IgD-negative memory B cell (primary cell): ENCODE measurements around the gene PHLDA2. TPM values are rescaled to one million over a fixed set of nuclear protein-coding genes. Genes with fewer than 3 reads are reported as not detected.
"Not testable (repeated sequence)": the region's sequence is repeated elsewhere in the genome, so short reads cannot be mapped to it uniquely, and the experiment has no call there.

Experiments used
- H3K27ac Mint-ChIP-seq, 3 donors: one replicate each; pipeline ENCODE4 v1.8.0; 2020 to 2022; ENCODE audit warnings: mild to moderate bottlenecking in 3 of 3, mixed read lengths in 3 of 3, moderate library complexity in 1 of 3
- H3K27me3 Mint-ChIP-seq: one replicate; pipeline ENCODE4 v1.8.0; 2021; ENCODE audit warnings: mixed read lengths
- H3K36me3 Mint-ChIP-seq: one replicate; pipeline ENCODE4 v1.8.0; 2020; ENCODE audit warnings: mild to moderate bottlenecking, mixed read lengths
- H3K4me1 Mint-ChIP-seq, 3 donors: one replicate each; pipeline ENCODE4 v1.8.0; 2020 to 2022; ENCODE audit warnings: mixed read lengths in 3 of 3, mild to moderate bottlenecking in 1 of 3
- H3K4me3 Mint-ChIP-seq, 4 donors: one replicate each; pipeline ENCODE4 v1.8.0; 2020 to 2022; ENCODE audit warnings: mild to moderate bottlenecking in 4 of 4, mixed read lengths in 4 of 4, moderate library complexity in 3 of 4
- H3K9me3 Mint-ChIP-seq, 3 donors: one replicate each; pipeline ENCODE4 v1.8.0; 2020 to 2021; ENCODE audit warnings: mixed read lengths in 3 of 3, mild to moderate bottlenecking in 1 of 3
- polyA plus RNA-seq: library from polyadenylated mRNA; unstranded; fragments of 300-500 nt; fragmentation: Illumina TruSeq; gene quantifications from one replicate; pipeline ENCODE4 v1.2.3, GENCODE V29; 2021

Gene PHLDA2
- polyA plus RNA-seq, 1 donor from 2014 or later = not detected

DNA sequence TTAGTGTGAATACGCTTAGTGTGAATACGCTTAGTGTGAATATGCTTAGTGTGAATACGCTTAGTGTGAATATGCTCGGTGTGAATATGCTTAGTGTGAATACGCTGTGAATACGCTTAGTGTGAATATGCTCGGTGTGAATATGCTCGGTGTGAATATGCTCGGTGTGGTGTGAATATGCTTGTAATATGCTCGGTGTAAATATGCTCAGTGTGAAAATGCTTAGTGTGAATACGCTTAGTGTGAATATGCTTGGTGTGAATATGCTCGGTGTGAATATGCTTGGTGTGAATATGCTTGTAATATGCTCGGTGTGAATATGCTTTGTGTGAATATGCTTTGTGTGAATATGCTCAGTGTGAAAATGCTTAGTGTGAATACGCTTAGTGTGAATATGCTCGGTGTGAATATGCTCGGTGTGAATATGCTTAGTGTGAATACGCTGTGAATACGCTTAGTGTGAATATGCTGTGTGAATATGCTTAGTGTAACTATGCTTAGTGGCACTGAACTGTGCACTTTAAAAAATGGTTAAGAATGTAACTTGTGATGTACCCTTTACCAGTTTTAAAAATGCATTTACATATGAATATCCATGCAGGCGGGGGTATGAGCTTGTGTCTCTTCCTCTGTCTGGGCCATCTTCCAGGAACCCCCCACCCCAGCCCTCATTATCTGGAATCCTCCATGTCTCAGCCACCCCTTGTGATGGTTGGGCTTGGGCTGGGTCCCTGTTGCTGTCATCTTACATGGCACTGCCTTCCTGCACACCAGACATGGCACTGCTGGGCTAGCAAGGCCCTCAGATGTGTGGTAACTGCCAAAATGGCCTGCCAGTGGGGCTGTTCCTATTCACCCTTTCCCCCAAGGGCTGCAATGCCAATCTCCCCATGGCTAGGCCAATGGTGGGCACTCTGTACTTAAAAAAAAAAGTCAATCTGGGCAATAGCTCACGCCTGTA lies 9.5 kb upstream of the PHLDA2 start:
- peak overlapping the region; percentile 18 to 84 (median 73) for H3K27ac Mint-ChIP-seq
- H3K9me3 Mint-ChIP-seq, H3K36me3 Mint-ChIP-seq, H3K27me3 Mint-ChIP-seq, H3K4me1 Mint-ChIP-seq: not testable (repeated sequence)
- peak overlapping the region in 2 of 4 donors; percentile 20 to 45 for H3K4me3 Mint-ChIP-seq

DNA sequence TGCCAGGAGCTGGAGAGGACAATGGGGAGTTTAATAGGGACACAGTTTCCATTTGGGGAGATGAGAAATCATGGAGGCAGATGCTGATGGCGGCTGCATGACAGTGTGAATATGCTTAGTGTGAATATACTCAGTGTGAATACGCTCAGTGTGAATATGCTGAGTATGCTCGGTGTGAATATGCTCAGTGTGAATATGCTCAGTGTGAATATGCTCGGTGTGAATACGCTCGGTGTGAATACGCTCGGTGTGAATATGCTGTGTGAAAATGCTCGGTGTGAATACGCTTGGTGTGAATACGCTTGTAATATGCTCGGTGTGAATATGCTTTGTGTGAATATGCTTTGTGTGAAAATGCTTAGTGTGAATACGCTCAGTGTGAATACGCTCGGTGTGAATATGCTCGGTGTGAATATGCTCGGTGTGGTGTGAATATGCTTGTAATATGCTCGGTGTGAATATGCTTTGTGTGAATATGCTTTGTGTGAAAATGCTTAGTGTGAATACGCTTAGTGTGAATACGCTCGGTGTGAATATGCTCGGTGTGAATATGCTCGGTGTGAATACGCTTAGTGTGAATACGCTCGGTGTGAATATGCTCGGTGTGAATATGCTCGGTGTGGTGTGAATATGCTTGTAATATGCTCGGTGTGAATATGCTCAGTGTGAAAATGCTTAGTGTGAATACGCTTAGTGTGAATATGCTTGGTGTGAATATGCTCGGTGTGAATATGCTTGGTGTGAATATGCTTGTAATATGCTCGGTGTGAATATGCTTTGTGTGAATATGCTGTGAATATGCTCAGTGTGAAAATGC lies 8.6 kb upstream of the PHLDA2 start:
- not testable (repeated sequence) for H3K4me1 Mint-ChIP-seq, H3K36me3 Mint-ChIP-seq, H3K4me3 Mint-ChIP-seq, H3K9me3 Mint-ChIP-seq, H3K27me3 Mint-ChIP-seq
- H3K27ac Mint-ChIP-seq = peak overlapping the region; percentile 55 to 91 (median 80)

DNA sequence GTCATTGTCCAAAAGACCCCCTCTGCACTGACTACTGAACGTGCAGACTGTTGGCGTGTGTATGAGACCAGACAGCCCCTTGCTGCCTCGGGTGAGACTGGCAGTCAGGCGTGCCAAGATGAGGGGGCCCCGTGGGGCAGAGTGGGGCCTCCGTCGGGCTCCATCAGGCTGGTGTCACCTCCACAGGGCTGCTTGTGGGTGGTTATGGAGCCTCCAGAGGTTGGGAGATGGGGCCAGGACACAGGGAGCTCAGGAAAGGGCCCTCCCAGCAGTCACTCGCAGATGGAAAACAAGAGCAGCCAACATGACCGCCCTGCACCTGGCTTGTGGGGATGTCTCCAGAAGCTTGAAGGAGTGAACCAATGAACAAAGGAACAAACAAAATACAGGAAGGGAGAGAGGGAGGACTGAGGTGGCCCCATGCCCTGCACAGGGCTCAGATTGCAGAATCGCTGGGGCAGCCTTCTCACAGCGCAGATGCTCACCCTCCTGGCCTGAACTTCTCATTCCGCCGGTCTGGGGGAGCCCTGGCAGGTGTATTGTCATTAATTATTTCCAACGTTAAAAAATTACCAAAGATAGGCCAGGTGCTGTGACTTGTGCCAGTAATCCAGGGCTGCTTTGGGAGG lies 5.5 kb upstream of the PHLDA2 start:
- Mint-ChIP-seq H3K9me3 (peaks cover 0 to 6% (median 6%) of the 10 kb centered on the region in 3 donors), H3K36me3 (peaks cover 4% of the 10 kb centered on the region), H3K4me3 (no peak overlapping the region), H3K27me3 (peaks cover 6% of the 10 kb centered on the region), H3K4me1 (peaks cover 4 to 6% (median 5%) of the 10 kb centered on the region in 3 donors), H3K27ac (no peak overlapping the region)

DNA sequence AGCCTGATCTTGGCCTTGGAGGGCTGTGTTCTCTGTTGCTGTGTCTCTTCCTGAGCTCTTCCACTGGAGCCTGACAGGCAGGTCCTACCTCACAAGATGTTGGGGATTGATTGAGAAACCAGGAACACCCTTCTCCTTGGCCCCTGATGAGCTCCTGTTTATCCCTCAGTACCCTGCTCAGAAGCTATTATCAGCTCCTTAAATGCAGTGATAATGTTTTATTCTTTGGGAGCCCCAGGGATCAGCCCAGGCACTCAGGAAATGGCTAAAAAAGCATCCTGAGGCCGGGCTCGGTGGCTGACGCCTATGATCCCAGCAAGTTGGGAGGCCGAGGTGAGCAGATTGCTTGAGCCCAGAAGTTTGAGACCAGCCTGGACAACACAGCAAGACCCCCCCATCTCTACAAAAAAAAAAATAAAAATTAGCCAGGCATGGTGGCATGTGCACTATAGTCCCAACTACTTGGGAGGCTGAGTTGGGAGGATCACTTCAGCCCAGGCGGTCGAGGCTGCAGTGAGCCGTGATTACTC lies 4.9 kb upstream of the PHLDA2 start:
- Mint-ChIP-seq H3K9me3 (peaks cover 0 to 6% (median 6%) of the 10 kb centered on the region in 3 donors), H3K4me3 (no peak overlapping the region), H3K27me3 (peaks cover 6% of the 10 kb centered on the region), H3K27ac (peak overlapping the region in 1 of 3 donors; percentile 73), H3K4me1 (peaks cover 4 to 6% (median 5%) of the 10 kb centered on the region in 3 donors), H3K36me3 (peaks cover 4% of the 10 kb centered on the region)

DNA sequence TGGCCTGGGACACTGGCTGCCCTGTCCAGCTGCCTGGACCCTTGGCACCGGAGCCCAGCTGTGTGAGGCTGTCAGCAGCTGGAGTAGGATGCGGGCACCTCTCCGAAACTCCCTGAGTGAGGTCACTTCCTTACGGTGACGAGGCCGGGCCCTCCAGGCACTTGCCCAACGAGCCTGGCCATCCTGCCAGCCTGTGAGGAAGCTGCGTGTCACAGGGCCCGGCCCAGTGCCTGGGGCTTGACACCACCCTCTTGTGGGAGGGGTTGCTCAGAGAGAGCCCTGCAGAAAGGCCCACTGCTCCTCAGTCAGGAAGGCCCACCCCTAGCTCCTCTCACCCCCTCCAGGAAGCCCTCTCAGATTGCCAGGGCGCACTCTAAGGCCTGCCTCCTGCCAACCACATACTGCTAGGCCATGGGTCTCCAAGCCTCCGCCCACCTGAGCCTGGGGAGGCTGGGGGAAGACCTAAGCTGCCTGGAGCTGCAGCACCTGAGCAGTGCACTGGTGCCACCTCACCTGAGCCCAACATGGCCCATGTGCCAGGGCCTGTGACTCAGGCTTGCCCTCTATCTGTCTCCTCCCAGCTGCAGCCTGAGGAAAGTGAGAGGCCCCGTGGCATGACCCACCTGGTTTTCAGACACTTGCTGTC lies 4.3 kb upstream of the PHLDA2 start:
- peak overlapping the region in 1 of 3 donors; percentile 73 for H3K27ac Mint-ChIP-seq
- H3K27me3 Mint-ChIP-seq = peaks cover 9% of the 10 kb centered on the region
- peaks cover 4% of the 10 kb centered on the region for H3K36me3 Mint-ChIP-seq
- peaks cover 4 to 7% (median 6%) of the 10 kb centered on the region in 3 donors for H3K4me1 Mint-ChIP-seq
- H3K4me3 Mint-ChIP-seq = no peak overlapping the region
- H3K9me3 Mint-ChIP-seq = peaks cover 0 to 6% (median 6%) of the 10 kb centered on the region in 3 donors

DNA sequence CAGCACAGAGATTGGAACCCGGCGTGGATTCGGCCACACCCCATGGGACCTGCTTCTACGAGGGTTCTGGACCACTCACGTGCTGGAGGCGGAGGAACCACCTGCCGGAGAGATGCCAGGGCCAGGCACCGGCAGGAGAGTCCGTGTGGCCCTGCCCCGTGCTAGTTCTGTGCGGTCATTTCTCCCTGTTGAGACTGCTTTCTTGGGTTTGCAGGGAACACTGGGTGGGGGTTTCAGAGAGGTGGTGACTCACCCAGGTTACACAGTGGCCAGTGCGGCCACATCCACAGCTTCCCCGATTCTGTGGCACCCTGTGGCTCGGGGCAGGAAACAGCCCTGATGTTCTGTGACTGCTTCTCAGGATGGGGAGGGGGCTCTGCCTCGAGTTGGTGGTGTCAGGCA lies 3.6 kb upstream of the PHLDA2 start:
- Mint-ChIP-seq H3K36me3 (peaks cover 4% of the 10 kb centered on the region), H3K27me3 (peaks cover 16% of the 10 kb centered on the region), H3K4me3 (no peak overlapping the region), H3K27ac (no peak overlapping the region), H3K4me1 (peaks cover 9 to 10% (median 9%) of the 10 kb centered on the region in 3 donors), H3K9me3 (peaks cover 0 to 6% (median 5%) of the 10 kb centered on the region in 3 donors)

DNA sequence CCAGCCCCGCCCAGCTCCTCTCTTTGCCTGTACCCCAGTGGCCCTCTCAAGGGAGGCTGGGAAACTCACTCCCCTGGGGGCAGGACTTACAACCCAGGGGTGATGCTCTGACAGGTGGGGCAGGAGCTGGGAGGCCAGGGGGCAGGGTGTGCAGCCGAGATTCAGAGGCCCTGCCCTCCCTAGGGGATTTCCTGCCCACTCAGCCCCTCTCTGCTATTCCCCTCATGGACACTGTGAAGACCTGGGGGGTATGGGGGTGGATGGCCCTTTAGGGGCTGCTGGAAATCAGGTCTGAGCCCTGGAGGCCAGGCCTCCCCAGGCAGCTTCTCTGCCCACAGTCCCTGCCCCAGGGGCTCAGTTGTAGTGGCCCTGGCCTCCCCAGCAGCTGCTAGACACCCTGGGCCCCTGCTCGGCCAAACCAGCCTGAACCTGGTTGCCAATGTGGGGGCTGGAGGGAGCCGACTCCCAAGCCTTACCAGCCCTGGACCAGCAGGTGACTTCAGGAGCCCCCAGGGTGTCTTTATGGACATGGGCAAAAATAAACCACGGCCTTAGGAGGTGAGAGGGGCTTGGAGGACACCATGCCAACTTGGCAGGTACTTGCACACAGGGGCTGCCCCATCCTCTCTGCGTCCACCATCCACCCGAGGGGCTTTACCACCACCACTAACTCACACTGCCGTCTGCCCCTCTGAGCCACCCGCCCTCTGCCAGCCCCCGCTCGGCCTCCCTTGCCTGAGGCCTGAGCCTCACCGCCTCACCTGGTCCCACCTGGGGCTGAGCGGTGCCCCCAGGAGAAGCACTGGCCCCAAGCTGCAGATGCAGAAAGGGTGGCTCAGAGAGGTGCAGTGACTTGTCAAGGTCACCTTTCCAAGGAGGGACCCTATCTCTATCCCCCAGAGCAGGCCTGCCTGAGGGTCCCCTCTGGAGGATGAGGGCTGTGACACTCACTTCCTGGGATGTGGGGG lies 2.8 kb upstream of the PHLDA2 start:
- peaks cover 9 to 10% (median 9%) of the 10 kb centered on the region in 3 donors for H3K4me1 Mint-ChIP-seq
- no peaks in the 10 kb centered on the region for H3K36me3 Mint-ChIP-seq
- no peak overlapping the region for H3K27ac Mint-ChIP-seq
- H3K9me3 Mint-ChIP-seq = no peaks in the 10 kb centered on the region
- H3K27me3 Mint-ChIP-seq = peaks cover 21% of the 10 kb centered on the region
- no peak overlapping the region for H3K4me3 Mint-ChIP-seq

DNA sequence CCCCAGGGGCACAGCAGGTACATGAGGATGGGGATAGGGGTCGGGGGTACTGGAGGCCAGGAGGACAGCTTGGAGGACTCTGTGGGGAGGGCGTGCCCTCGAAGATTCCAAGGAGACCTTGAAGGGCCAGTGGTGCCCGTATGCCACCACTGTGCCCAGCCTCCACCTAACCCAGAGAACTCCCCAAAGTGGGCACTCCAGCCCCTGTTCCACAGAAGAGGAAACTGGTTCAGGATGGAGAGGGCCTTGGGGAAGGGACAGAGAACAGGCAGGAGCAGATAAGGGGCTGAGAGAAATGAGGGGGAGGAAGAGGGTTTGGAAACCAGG lies 2.2 kb upstream of the PHLDA2 start:
- Mint-ChIP-seq H3K27ac (no peak overlapping the region), H3K36me3 (no peaks in the 10 kb centered on the region), H3K27me3 (peaks cover 26% of the 10 kb centered on the region), H3K9me3 (no peaks in the 10 kb centered on the region), H3K4me3 (no peak overlapping the region), H3K4me1 (peaks cover 9 to 10% (median 9%) of the 10 kb centered on the region in 3 donors)

DNA sequence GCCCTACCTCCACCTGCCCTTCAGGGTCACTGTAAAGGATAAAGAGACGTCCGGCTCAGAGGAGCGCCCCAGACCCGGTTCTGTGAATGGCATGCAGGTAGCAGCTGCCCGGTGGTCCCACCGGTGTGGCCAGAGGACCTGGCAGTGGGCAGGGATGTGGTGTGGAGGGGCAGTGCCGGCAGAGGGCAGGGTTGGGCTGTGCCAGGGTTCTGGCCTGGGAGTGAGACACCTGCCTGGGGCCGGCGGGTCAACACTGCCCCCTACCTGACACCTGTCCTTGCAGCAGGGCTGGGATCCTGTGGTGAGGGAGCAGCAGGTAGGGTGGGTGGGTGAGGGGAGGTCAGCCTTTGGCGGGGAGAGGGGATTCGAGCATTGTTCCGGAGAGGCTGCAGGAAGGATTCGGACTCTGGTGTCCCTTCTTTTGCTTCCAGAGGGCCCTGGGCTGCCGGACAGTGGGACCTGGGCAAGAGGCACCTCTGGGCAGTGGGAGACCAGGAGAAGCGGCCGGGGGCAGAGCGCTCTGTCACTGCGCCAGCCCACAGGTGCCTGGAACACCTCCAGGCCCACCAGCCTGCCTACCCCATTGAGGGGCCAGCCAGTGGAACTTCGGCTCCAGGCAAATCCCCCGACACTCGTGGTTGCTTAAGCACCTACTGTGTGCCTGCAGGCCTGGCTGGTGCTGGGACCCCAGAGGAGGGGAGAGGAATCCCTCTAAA lies 1.6 kb upstream of the PHLDA2 start:
- Mint-ChIP-seq H3K4me3 (peak overlapping the region; percentile 27 to 93 (median 82)), H3K9me3 (no peaks in the 10 kb centered on the region), H3K27me3 (peaks cover 28% of the 10 kb centered on the region), H3K27ac (peak overlapping the region in 1 of 3 donors; percentile 25), H3K36me3 (no peaks in the 10 kb centered on the region), H3K4me1 (peaks cover 9 to 10% (median 10%) of the 10 kb centered on the region in 3 donors)

DNA sequence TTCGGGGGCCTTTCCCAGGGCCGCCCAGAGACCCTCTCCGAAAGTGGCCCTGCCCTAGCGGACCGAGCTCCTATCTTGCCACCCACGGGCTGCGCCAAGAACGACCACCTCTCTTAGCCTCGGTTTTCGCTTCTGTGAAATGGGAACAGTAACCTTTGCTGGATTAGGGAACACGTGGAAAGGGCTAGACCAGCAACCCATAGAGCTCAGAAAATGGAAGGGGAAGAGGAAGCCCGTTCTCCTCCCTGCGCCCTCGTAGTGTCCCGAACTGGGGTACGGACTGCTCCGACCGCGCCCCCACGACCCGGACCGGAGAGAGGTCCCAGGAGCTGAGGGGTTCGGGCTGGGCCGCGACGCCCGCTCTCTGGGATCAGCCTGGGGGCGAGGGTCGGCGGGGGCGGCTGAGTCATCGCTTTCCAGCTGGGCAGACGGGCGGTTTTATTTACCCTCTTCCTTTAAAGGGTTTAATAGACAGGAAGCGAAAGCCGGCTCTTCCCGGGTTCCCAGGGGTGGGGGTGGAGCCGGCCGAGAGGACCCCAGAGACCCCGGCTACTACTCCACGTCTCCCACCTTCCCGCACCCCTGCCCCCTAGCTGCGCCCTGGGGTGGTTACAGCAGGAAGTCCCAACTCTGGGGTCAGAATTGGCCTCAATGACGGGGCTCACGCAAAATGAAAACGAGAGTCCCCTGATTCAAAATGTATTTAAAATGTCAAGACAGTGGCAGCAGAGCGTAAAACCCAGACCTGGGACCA lies 907 bp upstream of the PHLDA2 start:
- Mint-ChIP-seq H3K4me1 (peaks cover 9 to 10% (median 10%) of the 10 kb centered on the region in 3 donors), H3K4me3 (peak overlapping the region; percentile 27 to 93 (median 85)), H3K27ac (peak overlapping the region in 1 of 3 donors; percentile 25)

DNA sequence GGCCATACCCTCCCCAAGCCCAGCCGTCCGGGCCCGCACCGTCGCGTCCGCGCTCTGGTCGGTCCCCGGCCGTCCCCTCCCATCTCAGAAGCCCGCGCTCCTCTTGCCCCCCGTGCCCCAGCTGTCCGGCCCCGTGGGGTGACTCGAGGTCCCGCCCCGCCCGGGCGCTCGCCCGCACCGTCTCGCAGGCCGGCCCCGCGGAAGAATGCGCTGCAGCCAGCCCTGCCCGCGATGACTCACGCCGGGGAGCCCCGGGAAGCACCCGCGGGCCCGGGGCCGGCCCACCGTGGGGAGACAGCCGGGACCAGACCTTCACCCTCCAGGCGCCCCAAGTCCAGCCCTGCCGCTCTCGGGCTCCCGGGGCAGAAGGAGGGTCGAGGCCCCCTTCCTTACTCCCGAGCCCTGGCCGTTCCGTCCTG lies 320 bp upstream of the PHLDA2 start:
- Mint-ChIP-seq H3K4me1 (peaks cover 9 to 10% (median 10%) of the 10 kb centered on the region in 3 donors), H3K27ac (no peak overlapping the region), H3K9me3 (no peaks in the 10 kb centered on the region), H3K27me3 (peaks cover 28% of the 10 kb centered on the region), H3K4me3 (peak overlapping the region; percentile 27 to 92 (median 85)), H3K36me3 (no peaks in the 10 kb centered on the region)

More for the DNA sequence above, 907 bp upstream of the PHLDA2 start:
- Mint-ChIP-seq H3K27me3 (peaks cover 28% of the 10 kb centered on the region), H3K36me3 (no peaks in the 10 kb centered on the region), H3K9me3 (no peaks in the 10 kb centered on the region)

DNA sequence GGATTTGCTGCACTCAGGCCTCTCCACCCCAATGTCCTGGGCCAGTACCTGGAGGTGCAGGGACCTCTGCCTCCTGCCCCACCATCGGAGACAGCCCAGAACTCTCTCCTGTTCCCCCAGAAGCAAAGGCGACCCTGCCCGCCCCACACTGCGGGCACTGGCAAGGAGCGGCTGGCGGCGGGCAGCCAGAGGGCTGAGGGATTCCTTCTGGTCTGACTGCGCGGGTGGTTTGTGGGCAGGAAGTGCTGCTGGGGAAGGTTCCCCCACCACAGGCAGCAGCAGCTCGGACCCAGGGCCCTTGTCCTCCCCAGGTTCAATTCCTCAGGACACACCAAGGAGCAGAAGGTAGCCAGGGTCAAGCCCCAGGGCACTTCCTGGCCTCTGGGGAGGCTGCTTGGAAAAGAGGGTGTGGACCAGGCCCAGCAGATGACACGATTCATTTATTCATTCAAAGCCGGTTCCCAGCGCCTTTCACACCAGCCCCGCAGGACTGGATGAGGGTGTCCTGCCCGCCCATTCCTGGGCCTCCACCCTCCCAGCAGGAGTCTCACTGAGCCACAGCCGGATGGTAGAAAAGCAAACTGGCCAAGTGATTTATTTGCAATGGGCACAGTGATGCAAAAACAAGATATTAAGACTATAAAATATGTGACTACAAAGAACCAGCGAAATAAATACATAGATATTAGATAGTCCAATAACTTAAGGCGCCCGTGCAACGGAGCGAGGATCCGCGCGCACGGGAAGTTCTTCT lies 1.2 kb downstream of the PHLDA2 start:
- peaks cover 28% of the 10 kb centered on the region for H3K27me3 Mint-ChIP-seq
- no peak overlapping the region for H3K27ac Mint-ChIP-seq
- H3K9me3 Mint-ChIP-seq = no peaks in the 10 kb centered on the region
- peaks cover 9 to 10% (median 10%) of the 10 kb centered on the region in 3 donors for H3K4me1 Mint-ChIP-seq
- H3K36me3 Mint-ChIP-seq = no peaks in the 10 kb centered on the region
- peak overlapping the region; percentile 52 to 86 (median 78) for H3K4me3 Mint-ChIP-seq
